ENCODE measurements around the gene CDK8.

DNA sequence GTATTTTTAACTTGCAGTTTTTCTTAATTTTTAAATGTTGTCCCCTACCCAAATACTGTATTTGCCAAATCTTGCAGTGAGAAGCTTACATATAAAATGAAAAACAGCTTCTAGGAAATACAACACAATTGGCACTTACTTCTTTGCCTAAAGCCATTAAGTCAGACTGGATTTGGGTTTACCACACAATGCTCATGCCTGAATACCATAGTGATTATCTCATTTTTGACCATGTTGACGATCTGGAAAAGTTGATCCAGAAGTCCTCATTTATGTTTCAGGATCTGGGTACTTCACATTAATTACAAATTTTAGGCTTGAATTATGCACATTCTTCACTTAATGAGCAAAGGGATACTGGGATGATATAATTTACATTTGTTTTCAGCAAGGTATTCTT is 34.2 kb upstream of the CDK8 start:
- TF ChIP-seq, protein P1, sequence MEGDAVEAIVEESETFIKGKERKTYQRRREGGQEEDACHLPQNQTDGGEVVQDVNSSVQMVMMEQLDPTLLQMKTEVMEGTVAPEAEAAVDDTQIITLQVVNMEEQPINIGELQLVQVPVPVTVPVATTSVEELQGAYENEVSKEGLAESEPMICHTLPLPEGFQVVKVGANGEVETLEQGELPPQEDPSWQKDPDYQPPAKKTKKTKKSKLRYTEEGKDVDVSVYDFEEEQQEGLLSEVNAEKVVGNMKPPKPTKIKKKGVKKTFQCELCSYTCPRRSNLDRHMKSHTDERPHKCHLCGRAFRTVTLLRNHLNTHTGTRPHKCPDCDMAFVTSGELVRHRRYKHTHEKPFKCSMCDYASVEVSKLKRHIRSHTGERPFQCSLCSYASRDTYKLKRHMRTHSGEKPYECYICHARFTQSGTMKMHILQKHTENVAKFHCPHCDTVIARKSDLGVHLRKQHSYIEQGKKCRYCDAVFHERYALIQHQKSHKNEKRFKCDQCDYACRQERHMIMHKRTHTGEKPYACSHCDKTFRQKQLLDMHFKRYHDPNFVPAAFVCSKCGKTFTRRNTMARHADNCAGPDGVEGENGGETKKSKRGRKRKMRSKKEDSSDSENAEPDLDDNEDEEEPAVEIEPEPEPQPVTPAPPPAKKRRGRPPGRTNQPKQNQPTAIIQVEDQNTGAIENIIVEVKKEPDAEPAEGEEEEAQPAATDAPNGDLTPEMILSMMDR (IDR thresholded peaks at IDR 0.05 in 4 of 5, conservative IDR thresholded peaks at IDR 0.05 in 1 of 5), result no peak
- no peak for TF ChIP-seq POLR2A (IDR thresholded peaks at IDR 0.05)
